Fibroblast of skin of left quadriceps (primary cell): Measurements from ENCODE around the gene ETV7.
"Not testable (repeated sequence)": the region's sequence is repeated elsewhere in the genome, so short reads cannot be mapped to it uniquely, and the experiment has no call there.

Experiments used
- DNase-seq, 2 experiments: peaks; one replicate each; pipeline ENCODE4 v3.0.0-alpha.2; 2013; ENCODE audit warnings: low read depth in 2 of 2

The ETV7 gene

DNA sequence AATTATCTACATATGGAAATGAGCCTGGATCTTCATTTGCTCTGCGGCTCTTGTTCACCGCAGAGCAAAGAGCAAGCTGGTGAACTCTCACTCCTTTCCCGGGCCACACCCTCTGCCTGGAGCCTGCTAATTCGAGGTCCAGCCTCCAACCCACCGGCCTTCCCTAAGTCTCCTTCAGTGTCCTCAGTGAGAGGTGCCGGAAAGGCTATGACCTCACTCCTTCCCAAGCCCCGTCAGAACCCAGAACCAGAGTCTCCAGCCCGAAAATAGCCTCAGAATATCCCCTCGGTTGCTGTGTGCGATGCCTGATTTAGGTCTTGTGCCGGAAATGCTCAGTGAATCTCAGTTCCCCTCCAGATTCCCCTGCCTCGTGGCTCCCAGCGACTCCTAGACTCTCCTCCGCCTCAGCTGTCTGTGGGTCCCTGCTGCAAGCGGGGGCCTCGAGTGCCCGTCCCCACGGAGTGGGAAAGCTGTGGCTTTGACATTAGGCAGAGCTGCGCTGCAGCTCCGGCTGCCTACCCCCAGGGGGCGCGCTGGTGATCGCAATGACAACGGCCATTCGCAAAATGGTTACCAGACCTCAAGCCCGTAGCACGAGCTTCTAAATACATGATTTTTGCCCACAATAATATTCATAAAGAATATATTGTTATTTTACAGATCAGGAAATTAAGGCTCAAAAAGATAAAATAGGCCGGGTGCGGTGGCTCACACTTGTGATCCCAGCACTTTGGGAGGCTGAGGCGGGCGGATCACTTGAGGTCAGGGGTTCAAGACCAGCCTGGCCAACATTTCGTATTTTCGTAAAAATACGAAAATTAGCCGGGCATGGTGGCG, 46.6 kb downstream of the ETV7 start:
- DNase-seq = no peak

DNA sequence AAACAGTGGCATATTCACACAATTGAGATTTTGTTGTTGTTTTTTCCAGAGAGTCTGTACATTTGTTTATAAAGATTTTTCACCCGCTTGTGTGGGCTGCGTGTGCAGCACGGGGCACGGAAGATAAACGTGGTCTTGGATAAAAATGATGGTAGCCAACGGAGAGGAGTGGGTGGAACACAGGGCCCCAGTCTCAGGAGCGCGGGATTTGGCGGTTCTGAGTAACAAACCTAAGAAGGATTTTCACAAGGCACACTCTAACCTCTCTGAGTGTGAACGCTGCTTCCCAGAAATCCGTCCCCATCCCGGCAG, 47.2 kb downstream of the ETV7 start:
- no peak for DNase-seq

DNA sequence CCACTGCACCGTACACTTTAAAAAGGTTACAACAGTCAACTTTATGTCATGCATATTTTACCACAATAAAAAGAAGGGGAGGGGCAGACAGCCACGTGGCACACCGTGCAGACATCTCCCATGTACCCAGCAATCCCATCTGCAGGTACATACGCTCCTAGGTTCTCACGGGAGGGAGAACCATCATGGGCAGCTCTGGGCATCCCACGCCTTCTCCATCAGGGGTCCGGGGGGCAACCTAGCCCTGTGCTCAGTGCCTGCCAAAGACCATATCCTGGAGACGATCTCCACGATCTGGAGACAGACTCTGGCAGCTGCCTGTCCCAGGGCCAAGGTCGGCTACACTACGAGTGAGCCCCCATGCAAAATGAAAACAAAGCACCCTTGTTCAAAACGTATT, 48.3 kb downstream of the ETV7 start:
- no peak for DNase-seq

DNA sequence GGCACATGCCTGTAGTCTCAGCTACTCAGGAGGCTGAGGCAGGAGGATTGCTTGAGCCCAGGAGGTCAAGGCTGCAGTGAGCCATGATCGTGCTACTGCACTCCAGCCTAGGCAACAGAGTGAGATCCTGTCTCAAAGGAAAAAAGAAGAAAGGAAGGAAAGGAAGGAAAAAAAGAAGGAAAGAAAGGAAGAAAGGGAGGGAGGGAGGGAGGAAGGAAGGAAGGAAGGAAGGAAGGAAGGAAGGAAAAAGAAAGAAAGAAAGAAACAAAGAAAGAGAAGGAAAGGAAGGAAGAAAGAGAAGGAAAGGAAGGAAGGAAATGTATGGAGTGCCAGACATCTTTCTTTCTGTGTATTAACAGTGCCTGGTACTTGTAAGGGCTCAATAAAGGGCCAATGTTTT, 49.2 kb downstream of the ETV7 start:
- not testable (repeated sequence) for DNase-seq

DNA sequence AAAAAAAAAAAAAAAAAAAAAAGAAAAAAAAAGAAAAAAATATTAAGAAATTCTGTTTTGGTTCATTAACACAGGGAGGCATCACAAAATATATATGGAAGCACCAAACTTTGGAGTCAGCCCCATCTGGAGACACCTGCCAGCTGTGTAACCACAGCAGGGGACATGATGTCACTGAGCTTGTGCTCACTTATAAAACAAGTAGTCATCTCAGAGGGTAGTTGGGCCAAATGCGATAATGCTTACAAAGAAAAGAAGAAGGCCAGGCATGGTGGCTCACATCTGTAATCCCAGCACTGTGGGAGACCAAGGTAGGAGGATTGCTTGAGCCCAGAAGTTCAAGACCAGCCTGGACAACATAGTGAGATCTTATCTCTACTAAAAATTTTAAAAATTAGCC, 49.7 kb downstream of the ETV7 start:
- no peak for DNase-seq

DNA sequence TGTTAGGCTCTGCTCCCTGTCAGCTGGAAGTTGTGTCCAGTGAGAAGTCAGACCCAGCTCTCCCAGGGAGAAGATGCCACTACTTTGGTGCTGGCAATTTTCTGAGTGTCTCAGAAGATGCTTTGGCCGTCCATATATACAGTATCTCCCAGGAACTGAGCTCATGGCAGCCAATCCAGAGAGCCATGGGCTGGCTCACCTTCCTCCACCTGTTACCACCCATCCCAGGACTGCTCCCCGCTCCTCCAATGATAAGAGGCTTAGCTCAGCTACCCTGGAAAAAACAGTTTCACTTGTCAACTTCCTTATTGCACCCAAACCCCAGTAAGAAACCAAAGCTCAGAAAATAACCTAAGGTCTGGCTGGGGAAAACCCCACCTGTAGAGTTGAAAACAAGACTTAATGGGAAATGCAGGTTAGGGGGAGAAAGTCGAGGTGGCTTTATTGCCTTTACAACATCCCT, 50.7 kb downstream of the ETV7 start, which contains the start of gene BNIP5:
Gene BNIP5 (minus strand): TSS at position 110 of the 463 bp plus-strand sequence. CDS start 6,198 bp downstream, outside the sequence.
- no peak for DNase-seq

DNA sequence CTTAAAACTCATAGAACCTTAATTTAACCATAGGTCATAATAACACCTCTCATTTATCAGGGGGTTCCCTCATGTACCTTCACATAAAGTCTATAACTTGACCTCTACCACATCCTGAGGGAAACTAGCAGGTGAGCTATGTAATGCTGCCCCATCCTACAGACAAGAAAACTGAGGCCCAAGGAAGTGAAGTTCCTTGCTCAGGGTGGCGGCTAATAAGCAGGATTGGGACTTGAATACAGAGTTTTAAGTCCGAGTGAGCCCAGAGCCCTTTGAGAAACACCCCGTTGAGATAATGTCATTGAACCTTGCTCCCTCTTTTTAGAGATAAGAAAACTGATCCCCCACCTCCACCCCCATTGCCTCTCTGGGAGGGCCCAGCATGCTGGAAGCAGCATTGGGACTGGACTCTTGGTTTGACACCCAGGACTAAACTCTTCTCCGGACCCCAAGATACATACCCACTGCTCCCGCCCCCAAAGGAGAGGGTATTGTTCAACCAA, 51.2 kb downstream of the ETV7 start:
- DNase-seq = no peak

DNA sequence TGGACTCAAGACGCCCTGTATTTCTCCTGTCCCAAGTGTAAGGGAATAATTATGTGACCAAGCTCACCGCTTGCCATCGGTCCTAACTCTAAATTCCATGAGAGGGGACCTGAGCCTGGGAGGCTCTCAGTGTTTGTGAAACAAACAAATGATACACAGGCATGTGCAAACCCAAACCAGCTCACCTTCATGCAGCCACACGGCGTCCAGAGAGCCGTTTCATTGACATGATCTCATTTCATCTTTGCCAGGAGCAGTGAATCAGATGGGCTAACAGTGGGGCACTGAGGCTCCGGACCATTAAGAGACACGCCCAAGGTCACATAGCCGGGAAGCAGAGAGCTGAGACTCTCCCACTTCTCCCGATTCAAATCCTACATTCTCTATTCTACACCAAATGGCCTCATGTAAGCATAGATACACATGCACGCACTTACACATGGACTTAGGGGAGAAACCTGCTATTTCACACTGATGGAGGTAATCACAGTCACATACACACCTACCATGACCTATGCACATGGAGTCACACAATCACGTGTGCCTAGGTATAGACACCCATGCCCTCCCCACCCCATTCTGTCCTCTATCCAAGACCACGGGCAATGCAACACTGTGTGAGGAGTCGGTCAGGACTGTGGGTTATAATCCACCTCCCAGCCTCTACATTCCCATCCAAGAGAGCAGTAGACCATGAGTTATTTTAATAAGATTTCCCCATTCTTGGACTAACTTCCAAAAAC, 51.8 kb downstream of the ETV7 start:
- no peak for DNase-seq

DNA sequence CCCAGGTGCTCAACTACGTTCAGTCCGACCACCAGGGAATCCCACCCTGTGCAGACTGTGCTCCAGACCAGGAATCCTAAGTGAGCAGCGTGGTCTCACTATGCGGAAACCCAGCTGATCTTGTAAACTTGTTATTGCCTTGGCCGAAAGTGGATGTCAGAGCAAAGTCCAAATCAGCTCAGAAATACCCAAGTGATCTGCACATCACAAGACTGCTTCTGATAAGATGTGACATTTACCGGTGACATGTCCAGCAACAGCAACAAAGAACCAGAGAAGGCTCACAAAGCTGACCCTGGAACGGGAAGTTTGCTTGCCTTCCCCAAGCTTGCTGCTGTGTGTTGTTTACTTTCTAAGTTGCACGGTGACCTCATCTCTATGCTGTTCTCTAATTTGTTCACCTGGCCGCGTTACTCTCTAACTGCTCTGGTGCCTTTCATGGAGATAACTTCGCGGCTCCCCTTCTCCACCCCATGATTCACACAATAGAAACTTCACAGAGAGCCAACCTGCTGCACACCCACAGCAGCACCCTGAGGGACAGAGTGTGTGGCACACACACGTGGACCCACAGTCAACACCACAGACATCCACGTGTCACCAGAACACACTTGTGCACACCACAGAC, 52.5 kb downstream of the ETV7 start:
- no peak for DNase-seq

DNA sequence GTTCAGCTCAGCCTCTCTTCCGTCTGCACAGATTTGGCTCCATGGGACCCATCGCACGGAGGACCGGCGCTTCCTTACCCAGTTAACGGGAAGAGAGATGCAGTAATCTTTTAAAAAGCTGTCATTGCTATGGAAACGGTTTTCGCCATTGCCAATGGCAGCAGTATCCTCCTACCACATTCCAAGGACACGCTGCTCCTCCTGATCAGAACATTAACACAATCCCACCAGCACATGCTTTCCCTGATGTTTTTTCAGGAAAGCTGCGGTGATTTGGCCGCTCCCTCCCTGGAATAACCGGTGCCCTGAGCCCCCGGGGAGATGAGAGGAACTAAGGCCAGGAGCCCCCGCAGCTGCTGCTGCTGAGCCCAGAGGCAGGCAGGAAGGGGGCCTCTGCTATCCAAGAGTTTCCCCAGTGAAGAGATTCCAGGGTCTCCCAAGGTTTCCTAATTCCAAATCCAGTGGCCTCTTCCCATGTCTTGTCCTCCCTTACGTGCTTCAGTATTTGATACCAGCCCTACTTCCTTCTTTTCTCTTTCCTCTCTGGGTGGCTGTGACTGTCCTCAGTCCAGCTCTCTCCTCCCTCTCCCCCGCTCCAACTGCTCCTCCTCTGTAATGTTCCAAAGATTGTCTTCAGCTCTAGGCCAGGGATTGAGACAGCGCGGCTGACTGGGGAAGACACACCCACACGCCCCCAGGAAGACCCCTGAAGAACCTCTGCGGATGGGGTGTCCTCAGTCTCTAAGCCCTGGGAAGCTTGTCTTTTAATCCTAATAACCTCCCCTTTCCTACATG, 53.3 kb downstream of the ETV7 start:
- DNase-seq = no peak

DNA sequence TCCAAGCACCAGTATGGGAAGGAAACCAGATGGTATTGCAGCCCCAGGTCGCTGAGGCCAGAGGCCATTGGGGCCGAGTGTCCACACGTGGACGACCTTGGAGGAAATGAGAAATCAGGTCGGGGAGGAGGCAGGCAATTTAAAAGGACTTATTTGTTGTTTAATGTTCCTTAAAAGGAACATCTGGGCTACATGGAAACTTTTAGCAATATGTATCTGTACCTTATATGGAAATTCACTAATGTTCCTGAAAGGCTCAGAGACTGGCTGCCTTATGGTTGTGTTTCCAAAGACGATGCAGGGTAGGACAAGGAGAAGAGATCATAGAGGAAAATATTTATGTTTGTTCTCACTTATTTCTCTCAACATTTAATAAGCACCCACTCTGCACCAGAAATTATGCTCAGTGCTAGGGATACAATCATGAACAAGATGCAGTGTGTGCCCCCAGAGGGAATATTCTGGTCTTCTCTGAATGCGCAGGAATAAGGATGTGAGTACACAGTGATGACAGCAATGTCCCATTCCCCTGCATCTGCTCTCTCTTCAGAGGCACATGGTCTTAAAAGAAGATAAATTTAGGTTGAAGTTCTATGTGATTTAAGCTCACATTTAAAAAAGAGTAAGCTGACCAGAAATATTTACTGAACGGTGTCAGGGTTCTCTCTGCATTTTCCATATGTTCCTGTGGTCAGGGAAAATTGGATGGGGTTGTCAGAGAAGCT, 54.1 kb downstream of the ETV7 start:
- no peak for DNase-seq

DNA sequence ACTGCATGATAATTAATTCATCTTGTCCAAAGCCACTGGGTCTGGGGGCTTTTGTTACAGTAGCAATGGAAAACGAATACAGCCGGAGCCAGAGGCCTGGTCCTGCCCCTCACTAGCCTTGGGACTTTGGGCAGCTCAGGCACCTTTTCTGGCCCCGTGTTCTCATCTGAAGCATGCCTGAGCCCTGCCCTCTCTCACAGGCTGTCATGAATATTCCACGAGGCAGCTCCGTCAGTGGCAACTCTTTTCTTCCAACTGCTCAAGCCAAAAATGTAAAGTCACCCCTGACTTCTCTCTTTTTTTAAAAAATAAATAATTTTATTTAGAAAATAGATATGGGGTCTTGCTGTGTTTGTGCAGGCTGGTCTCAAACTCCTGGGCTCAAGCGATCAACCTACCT, 56.1 kb downstream of the ETV7 start:
- no peak for DNase-seq

DNA sequence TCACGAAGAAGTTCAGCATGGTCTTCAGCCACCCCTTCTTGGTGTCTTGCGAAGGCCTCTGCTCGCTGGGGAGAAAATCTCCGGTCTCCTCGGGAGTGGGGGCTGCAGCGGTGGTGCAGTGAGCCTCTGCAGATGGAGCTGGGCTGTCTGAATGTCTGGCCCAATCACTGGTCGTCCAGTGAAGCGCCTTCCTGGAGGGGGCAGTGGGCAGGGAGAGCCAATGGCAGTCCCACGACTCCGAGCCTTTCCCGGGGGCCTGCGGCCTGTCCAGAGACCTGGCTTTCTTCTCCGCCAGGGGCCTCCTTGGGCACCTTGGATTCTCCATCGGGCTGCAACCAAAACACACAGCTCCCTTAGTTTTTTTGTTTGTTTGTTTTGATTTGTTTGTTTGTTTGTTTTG, 57.1 kb downstream of the ETV7 start:
- DNase-seq = no peak

DNA sequence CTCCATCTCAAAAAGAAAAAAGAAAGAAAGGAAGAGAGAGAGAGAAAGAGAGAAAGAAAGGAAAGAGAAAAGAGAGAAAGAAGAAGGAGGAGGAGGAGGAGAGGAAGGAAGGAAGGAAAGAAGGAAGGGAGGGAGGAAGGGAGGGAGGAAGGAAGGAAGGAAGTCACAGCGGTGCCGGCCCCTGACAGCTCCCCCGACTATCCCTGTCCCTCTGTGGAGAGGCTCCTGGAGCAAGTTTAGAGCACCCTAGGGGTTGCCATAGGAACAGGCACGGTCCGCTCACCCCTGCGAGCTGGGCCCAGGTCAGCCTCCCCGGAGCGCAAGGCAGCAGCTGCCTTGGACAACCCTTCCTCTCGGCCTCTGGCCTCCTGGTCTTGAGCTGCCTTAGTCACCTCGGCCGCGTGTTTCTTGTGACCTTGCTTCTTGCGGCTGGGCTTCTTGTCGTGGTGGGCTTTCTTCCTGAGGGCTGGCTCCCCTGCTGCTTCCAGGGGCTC, 57.6 kb downstream of the ETV7 start:
- no peak for DNase-seq

DNA sequence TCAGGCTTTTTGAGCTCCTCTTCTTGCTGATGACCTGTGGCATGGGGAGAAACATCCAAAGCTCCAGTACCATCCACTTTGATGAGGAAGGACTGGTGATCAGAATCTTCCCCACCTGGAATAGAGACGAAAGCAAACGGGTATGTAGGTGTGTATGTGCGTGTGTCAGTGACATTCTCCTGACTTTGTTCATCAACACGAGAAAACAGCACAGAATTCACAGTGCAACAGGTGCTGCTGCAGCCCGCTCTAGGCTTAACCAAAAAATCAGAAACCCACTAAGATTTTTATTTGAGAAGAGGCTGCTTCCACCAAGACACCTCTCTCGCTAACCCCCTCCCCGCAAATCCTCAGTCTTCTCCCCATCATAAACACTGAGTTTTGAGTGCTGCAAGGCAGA, 58.9 kb downstream of the ETV7 start:
- DNase-seq = no peak

DNA sequence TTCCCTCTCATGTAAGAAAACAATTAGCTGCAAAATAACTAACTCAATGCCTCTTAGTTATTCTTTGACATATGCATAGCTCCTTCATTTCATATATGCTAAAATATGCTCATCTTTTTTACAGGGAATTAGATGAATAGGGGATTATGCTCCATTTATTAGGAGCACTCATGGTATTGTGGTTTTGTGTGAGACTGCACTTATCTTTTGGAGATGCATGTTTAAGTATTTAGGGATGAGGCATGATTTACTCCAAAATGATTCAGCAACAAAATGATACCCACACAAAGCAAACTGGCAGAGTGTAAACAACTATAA, 59.6 kb downstream of the ETV7 start:
- no peak for DNase-seq

DNA sequence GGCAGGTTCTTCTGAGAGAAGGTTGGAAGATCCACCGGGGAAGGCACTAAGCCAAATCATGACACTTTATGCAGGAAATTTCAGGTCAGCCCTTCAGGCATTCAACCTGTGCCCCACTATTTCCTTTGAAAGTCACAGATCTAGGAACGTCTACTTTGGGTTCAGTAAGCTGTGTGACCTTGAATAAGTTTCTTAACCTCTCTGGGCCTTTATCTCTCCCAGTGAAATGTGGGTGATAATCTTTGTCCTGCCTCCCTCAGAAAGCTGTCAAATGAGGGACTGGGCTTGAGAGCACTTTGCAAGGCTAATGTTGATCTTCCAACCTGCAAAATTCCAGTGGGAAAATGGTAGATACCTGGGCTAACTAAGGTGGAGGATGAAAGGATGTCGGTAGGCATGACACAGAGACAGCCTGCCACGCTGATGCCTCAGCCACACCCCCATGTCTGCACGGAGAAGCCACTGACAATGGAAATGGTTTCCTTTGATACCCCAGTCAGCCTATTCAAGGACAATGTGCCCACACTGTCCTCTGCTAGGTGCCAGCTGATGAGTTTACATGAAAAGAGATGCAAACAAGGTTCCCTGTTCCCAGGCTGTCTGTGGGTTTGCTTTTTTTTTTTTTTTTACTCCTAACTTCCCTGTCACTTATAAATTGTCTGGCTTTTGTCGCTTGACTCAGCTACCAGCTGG, 60.1 kb downstream of the ETV7 start:
- no peak for DNase-seq

DNA sequence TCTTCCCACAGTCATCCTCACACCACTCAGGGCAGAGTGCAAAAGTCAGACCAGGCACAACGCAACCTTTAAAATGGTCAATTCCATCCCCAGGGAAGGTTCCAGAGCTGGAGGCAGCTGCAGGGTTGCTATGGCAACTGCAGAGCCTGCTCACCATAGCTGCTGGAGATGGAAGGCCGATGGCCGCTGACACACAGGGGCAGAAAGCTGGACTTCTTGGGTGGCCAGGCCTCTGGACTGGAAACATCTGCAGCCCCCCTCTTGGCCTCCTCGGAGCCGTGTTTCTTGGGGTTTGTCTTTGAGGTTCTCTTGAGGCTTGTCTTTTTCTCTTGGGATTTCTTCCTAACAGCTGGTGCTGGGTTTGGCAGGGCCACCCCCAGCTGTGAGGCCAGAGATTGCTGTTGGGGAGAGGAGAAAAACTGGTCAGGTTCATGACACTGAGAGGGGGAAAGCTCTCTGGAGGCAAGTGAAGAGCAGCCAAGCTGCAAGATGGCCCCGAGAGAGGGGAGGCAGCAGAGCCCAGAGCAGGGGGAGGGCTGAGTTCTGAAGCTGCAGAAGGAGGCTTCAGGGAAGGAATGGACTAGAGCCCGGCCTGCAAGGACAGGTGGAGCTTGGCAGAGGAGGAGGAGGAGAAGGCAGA, 61.0 kb downstream of the ETV7 start:
- no peak for DNase-seq

DNA sequence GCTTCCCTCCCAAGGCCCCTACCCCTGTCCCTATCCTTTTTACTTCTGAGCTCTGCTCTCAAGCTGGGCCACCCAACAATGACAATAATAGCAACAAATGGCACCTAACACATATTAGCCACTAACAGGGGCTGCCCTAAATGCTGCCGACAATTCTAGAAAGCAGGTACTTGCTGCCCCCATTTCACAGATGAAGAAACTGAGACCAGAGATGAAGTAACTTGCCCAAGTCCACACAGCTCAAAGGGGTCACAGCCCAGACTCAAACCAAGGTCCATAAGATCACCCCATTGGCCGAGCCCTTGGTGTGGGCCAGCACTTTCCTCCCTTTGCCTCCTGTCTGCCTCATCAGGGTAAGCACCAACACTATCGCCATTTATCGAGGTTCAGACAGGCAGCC, 62.8 kb downstream of the ETV7 start:
- no peak for DNase-seq

DNA sequence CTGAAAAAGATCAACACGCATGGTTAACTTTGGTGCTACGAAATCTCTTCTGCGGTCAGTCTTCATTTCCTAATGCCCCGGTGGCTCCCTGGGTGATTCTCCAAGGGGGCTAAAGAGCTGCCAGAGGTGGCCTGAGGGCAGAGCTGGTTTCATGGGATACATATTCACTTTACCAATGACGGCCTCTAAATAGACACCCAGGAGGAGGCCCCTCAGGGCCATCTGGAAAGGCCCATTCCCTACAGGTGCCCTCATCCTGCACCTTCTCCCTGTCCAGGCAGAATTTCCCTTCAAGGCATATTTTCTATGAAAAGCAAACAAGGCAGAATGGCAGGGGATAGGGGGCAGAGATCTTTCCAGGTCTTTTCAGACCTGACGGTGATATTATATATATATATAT, 63.3 kb downstream of the ETV7 start:
- DNase-seq = no peak
